ENCODE measurements around the gene HINT2.

GRCh38 chr9:35808433-35808832 is 6.4 kb downstream of the HINT2 start:
- TF ChIP-seq CTCF (IDR thresholded peaks at IDR 0.05) = no peak
- no peak for TF ChIP-seq POLR2AphosphoS5 (IDR thresholded peaks at IDR 0.05)
- TF ChIP-seq POLR2A (IDR thresholded peaks at IDR 0.05) = no peak
- TF ChIP-seq EP300 (IDR thresholded peaks at IDR 0.05) = no peak

Data from upper lobe of left lung (tissue), 4 donors.